SK-N-SH (cell line): ENCODE measurements around the gene SLC9A6.

Source experiments
- CTCF ChIP-seq: fragments of 200-600 bp; sonication (generic); IDR thresholded peaks from 2 replicates; pipeline ENCODE4 v1.6.1; 2017; ENCODE audit warnings: antibody characterized with exemption, mild to moderate bottlenecking, moderate library complexity
- ELF1 ChIP-seq: IDR thresholded peaks from 2 replicates; pipeline ENCODE4 v1.4.0; 2012
- GABPA ChIP-seq: IDR thresholded peaks from 2 replicates; pipeline ENCODE4 v1.4.0; 2012; ENCODE audit warnings: low read depth, mild to moderate bottlenecking
- JUND ChIP-seq: IDR thresholded peaks from 2 replicates; pipeline ENCODE4 v1.4.0; 2012
- NFIC ChIP-seq: IDR thresholded peaks from 2 replicates; pipeline ENCODE4 v1.4.0; 2012; ENCODE audit warnings: borderline replicate concordance
- RAD21 ChIP-seq: IDR thresholded peaks from 2 replicates; pipeline ENCODE4 v1.6.1; 2012; ENCODE audit warnings: mild to moderate bottlenecking, low read length
- REST ChIP-seq: IDR thresholded peaks from 2 replicates; pipeline ENCODE4 v1.6.1; 2012; ENCODE audit warnings: mild to moderate bottlenecking, low read depth, low read length, moderate library complexity
- TAF1 ChIP-seq: IDR thresholded peaks from 2 replicates; pipeline ENCODE4 v1.6.1; 2012; ENCODE audit warnings: low read depth, mild to moderate bottlenecking, low read length, moderate library complexity, borderline replicate concordance
- TCF12 ChIP-seq: IDR thresholded peaks from 2 replicates; pipeline ENCODE4 v1.4.0; 2012
- USF2 ChIP-seq: fragments of 150-350 bp; IDR thresholded peaks from 2 replicates; pipeline ENCODE4 v1.6.1; 2017; ENCODE audit warnings: antibody characterized with exemption, low read length, low read depth, borderline replicate concordance

- no peak for TF ChIP-seq TAF1
- TF ChIP-seq RAD21, result no peak
- TF ChIP-seq ELF1, result no peak
- no peak for TF ChIP-seq CTCF
- TF ChIP-seq TCF12, result 0 out of 2 replicates have a peak, but pooled peaks have one; percentile 8
- TF ChIP-seq JUND, result no peak
- no peak for TF ChIP-seq NFIC
- no peak for TF ChIP-seq REST
- no peak for TF ChIP-seq GABPA
- no peak for TF ChIP-seq USF2
These were observed 79.9 kb downstream of the SLC9A6 start for GRCh38 chrX:136065044-136065671.
